GM18951 (cell line): ENCODE data around the gene PDLIM5.

Experiments
- POLR2A ChIP-seq: IDR thresholded peaks from 4 replicates; pipeline ENCODE4 v1.6.1; 2011; ENCODE audit warnings: mild to moderate bottlenecking; ENCODE audit not compliant: insufficient read length, insufficient read depth; ENCODE audit errors: extremely low read depth
- in situ Hi-C: fragments of 300-500 bp; cut with MboI; formaldehyde crosslinking; loops from one replicate; pipeline ENCODE4 v1.12.0; 2022; ENCODE audit warnings: low sequenced_read_pairs, mixed read lengths, inconsistent platforms; ENCODE audit not compliant: unreplicated experiment

Gene PDLIM5

GRCh38 chr4:94559351-94559806 is 107.6 kb downstream of the PDLIM5 start:
- no peak for TF ChIP-seq POLR2A
- in situ Hi-C loops = no loop called here

- no peak for TF ChIP-seq POLR2A
- in situ Hi-C loops = no loop called here
These were observed 109.7 kb downstream of the PDLIM5 start for GRCh38 chr4:94561249-94562024.

DNA sequence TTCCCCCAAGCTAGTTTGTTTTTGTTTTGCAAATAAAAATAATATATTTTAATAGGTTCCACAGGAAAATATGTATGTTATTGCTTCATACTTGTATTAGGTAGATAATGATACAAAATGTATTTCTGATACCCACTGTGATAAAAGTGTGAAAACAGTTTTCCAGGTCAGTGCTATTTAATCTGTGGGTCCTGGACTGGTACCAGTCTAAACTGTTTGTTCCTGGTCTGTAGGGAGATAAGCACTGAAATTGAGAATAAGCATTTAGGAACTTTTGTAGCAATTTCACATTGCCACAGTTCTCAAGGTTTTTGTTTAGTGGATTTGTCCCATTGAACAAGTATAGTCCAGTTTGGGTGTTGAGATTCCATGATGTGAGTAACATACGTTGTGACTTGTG is 110.5 kb downstream of the PDLIM5 start:
- no peak for TF ChIP-seq POLR2A
- in situ Hi-C loops = no loop called here

DNA sequence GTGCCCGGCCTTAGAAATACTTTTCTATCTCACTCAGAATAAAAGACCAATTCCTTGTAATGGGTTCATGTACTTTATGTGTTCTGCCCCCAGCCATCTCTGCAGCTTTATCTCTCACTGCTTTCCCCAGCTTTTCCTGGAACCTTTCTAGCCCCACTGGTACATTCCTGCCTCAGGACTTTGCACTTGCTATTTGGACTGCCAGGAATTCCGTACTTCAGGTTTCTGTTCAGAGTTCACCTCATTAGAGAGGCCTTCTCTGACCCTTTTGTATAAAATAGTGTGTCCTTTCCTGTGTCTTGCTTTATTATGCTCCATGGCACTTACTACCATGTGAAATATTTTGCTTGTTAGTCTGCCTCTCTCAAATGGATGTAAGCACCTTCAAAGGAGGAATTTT is 112.5 kb downstream of the PDLIM5 start:
- TF ChIP-seq POLR2A = no peak
- in situ Hi-C loops = no loop called here

DNA sequence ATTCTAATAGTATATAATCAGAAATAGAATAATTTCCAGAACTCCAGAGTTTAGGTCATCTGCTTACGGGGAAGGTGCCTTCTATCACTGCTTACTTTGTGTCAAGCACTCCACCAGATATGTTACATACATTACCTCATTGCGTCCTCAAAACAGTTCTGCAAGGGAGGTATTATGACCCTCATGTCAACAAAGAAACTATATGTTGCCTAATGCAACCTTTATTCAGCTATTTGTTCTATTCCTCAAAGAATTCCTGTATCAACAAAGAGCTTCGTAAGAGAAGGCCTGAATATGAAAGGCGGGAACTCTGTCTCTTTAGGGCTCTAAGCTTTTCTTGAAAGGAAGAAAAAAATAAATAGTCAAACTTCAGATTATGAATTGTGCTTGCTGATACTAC is 114.7 kb downstream of the PDLIM5 start:
- in situ Hi-C loops = no loop called here
- no peak for TF ChIP-seq POLR2A

DNA sequence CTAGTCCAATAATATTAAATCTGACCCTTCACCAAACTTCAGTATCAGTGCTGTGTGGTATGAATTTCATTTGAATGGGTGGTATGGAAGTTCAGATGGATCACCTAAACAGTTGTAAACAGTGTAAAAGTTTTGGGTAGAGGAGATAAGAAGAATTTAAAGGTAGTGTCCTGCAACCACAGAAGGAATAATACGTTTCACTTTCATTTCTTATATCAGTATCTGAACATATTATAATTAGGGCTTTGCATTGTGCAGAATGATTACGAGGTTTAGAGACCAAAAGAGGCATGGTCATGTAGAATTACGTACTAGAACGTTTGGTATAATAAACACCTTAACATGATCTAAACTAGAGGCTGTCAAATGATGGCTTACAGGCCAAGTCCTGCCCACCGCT is 116.1 kb downstream of the PDLIM5 start:
- in situ Hi-C loops = no loop called here

GRCh38 chr4:94570558-94570957 is 118.8 kb downstream of the PDLIM5 start:
- no peak for TF ChIP-seq POLR2A
- in situ Hi-C loops = no loop called here

More for the DNA sequence above, 116.1 kb downstream of the PDLIM5 start:
- no peak for TF ChIP-seq POLR2A

GRCh38 chr4:94571298-94571697 is 119.6 kb downstream of the PDLIM5 start:
- TF ChIP-seq POLR2A = no peak
- in situ Hi-C loops = no loop called here

DNA sequence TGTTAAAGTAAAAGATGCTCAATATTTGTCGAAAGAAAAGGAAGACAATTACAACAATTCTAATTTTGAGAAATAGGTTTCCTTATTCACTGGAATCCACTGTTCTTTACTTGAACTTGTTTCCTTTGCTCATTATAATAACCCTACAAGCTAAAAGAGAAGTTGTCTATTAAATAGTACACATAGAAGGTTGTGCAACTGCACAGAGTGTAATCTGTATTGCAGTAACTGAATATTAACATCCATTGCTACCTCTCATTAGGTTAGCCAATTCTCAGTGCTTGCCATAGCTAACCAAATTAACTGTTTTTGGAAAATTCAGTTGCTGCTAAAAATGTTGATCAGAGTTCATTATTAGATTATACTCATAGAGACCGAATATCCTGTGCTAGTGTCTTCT is 120.0 kb downstream of the PDLIM5 start:
- in situ Hi-C loops = no loop called here
- TF ChIP-seq POLR2A = no peak

GRCh38 chr4:94574050-94574449 is 122.3 kb downstream of the PDLIM5 start:
- in situ Hi-C loops = no loop called here
- no peak for TF ChIP-seq POLR2A

DNA sequence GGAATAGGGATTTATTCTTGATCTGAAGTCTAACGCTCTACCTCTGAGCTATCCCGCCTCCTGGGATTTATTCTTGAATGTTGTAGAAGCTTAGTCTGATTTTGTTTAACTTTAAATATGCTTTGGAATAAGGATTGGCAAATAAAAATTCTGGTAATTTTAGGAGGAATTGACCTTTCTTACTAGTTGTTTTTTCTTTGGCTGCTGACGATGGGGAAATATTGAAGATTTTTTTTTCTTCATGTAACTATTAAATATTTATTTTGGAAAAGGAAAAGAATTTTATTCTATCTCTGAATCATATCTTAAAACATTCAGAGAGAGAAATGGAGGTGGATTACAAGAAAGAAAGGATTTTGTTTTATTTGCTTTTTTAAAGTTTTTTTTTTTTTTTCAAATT is 122.9 kb downstream of the PDLIM5 start:
- in situ Hi-C loops = no loop called here
- no peak for TF ChIP-seq POLR2A

DNA sequence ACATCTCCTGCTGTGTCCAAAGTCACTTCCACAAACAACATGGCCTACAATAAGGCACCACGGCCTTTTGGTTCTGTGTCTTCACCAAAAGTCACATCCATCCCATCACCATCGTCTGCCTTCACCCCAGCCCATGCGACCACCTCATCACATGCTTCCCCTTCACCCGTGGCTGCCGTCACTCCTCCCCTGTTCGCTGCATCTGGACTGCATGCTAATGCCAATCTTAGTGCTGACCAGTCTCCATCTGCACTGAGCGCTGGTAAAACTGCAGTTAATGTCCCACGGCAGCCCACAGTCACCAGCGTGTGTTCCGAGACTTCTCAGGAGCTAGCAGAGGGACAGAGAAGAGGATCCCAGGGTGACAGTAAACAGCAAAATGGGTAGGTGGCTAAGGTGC is 123.9 kb downstream of the PDLIM5 start:
- in situ Hi-C loops = no loop called here
- no peak for TF ChIP-seq POLR2A

DNA sequence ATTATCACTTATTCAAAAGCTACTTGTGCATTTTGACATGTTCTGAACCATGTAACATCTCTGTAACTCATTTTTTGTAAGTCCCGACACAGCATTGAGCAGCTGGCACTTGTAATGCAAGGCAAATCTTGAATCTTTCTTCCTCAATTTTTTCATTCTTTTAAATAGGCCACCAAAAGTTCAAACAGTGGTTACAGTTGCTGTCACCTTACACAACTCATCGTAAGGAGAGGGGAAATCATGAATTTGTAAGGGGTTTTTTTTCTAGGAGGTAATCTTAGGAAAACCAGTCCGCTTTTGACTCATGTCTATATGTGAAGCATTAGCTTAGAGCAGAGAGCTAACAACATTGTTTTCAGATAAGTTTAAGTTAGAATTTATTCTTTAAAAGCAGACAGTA is 124.5 kb downstream of the PDLIM5 start:
- in situ Hi-C loops = no loop called here

DNA sequence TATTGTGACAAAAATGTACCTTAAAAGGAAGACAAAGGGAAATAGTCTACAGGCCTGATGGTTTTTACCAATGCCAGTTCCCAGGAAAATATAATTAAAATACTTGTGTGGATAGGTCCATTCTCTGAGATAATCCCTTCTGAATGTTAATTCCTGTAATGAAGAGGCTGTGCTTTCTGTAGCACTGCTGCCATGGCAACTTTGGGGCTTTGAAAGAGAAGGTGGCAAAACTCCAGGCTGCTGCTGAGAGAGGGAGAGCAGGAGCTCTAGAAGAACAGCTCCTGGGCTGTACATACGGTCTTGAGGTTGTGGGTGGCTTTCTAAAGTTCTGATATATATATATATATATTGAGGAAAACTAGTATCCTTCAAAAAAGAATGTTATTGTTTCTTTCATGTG is 125.4 kb downstream of the PDLIM5 start:
- in situ Hi-C loops = no loop called here

More for the DNA sequence above, 124.5 kb downstream of the PDLIM5 start:
- no peak for TF ChIP-seq POLR2A

More for the DNA sequence above, 125.4 kb downstream of the PDLIM5 start:
- TF ChIP-seq POLR2A = no peak
